ENCODE data around the gene TNIK. TPM values are rescaled to one million over a fixed set of nuclear protein-coding genes. Genes with fewer than 3 reads are reported as not detected.

Gene TNIK
- total RNA-seq, 3 donors from 2014 or later: 12.9 to 15.4 (median 13.5) TPM

GRCh38 chr3:171342200-171342599 lies 118.0 kb downstream of the TNIK start:
- H3K27me3 Mint-ChIP-seq (ENCODE audit: low read depth): no peaks in the 10 kb centered on the region
- DNase-seq: no peak
- H3K4me3 Mint-ChIP-seq: no peak overlapping the region
- H3K9me3 Mint-ChIP-seq: peaks cover 4% of the 10 kb centered on the region
- peaks cover 30% of the 10 kb centered on the region for H3K36me3 Mint-ChIP-seq (ENCODE audit: insufficient read depth)
- peaks cover 25% of the 10 kb centered on the region for H3K4me1 Mint-ChIP-seq (ENCODE audit: low read depth)
- ATAC-seq: no peak

GRCh38 chr3:171340434-171340833 lies 119.8 kb downstream of the TNIK start:
- Mint-ChIP-seq H3K36me3 (ENCODE audit: insufficient read depth) (peaks cover 25% of the 10 kb centered on the region), H3K4me3 (no peak overlapping the region), H3K27me3 (ENCODE audit: low read depth) (no peaks in the 10 kb centered on the region), H3K9me3 (peaks cover 4% of the 10 kb centered on the region), H3K4me1 (ENCODE audit: low read depth) (peaks cover 24% of the 10 kb centered on the region)
- DNase-seq (no peak), ATAC-seq (no peak)

- H3K27me3 Mint-ChIP-seq (ENCODE audit: low read depth): no peaks in the 10 kb centered on the region
- H3K4me3 Mint-ChIP-seq: no peak overlapping the region
- peaks cover 21% of the 10 kb centered on the region for H3K36me3 Mint-ChIP-seq (ENCODE audit: insufficient read depth)
- DNase-seq (no peak), ATAC-seq (no peak)
- H3K4me1 Mint-ChIP-seq (ENCODE audit: low read depth): peaks cover 31% of the 10 kb centered on the region
- peaks cover 4% of the 10 kb centered on the region for H3K9me3 Mint-ChIP-seq
These were observed 120.6 kb downstream of the TNIK start for GRCh38 chr3:171339598-171339997.

GRCh38 chr3:171336406-171336805 lies 123.8 kb downstream of the TNIK start:
- DNase-seq (no peak), ATAC-seq (no peak)
- Mint-ChIP-seq H3K9me3 (no peaks in the 10 kb centered on the region), H3K4me1 (ENCODE audit: low read depth) (peaks cover 31% of the 10 kb centered on the region), H3K36me3 (ENCODE audit: insufficient read depth) (peaks cover 11% of the 10 kb centered on the region), H3K27me3 (ENCODE audit: low read depth) (no peaks in the 10 kb centered on the region), H3K4me3 (no peak overlapping the region)

GRCh38 chr3:171335559-171335958 lies 124.6 kb downstream of the TNIK start:
- no peak overlapping the region for H3K4me3 Mint-ChIP-seq
- peaks cover 11% of the 10 kb centered on the region for H3K36me3 Mint-ChIP-seq (ENCODE audit: insufficient read depth)
- H3K9me3 Mint-ChIP-seq: no peaks in the 10 kb centered on the region
- DNase-seq (no peak), ATAC-seq (no peak)
- no peaks in the 10 kb centered on the region for H3K27me3 Mint-ChIP-seq (ENCODE audit: low read depth)
- H3K4me1 Mint-ChIP-seq (ENCODE audit: low read depth): peaks cover 39% of the 10 kb centered on the region

- H3K4me1 Mint-ChIP-seq (ENCODE audit: low read depth): peaks cover 48% of the 10 kb centered on the region
These were observed 125.8 kb downstream of the TNIK start for GRCh38 chr3:171334465-171334811.

GRCh38 chr3:171333784-171334464 lies 126.3 kb downstream of the TNIK start:
- Mint-ChIP-seq H3K4me1 (ENCODE audit: low read depth) (peaks cover 52% of the 10 kb centered on the region), H3K4me3 (no peak overlapping the region)
- no peak for ATAC-seq

More at GRCh38 chr3:171334465-171334811, 125.8 kb downstream of the TNIK start:
- Mint-ChIP-seq H3K9me3 (no peaks in the 10 kb centered on the region), H3K4me3 (no peak overlapping the region), H3K36me3 (ENCODE audit: insufficient read depth) (peaks cover 11% of the 10 kb centered on the region), H3K27me3 (ENCODE audit: low read depth) (no peaks in the 10 kb centered on the region)
- no peak for ATAC-seq
- DNase-seq: no peak

GRCh38 chr3:171330938-171331337 lies 129.3 kb downstream of the TNIK start:
- H3K27me3 Mint-ChIP-seq (ENCODE audit: low read depth): no peaks in the 10 kb centered on the region
- H3K4me1 Mint-ChIP-seq (ENCODE audit: low read depth): peaks cover 59% of the 10 kb centered on the region
- DNase-seq (no peak), ATAC-seq (no peak)
- no peak overlapping the region for H3K4me3 Mint-ChIP-seq
- H3K9me3 Mint-ChIP-seq: no peaks in the 10 kb centered on the region
- H3K36me3 Mint-ChIP-seq (ENCODE audit: insufficient read depth): peaks cover 3% of the 10 kb centered on the region

More at GRCh38 chr3:171333784-171334464, 126.3 kb downstream of the TNIK start:
- Mint-ChIP-seq H3K9me3 (no peaks in the 10 kb centered on the region), H3K36me3 (ENCODE audit: insufficient read depth) (peaks cover 11% of the 10 kb centered on the region), H3K27me3 (ENCODE audit: low read depth) (no peaks in the 10 kb centered on the region)
- DNase-seq: no peak

- peaks cover 3% of the 10 kb centered on the region for H3K36me3 Mint-ChIP-seq (ENCODE audit: insufficient read depth)
- H3K27me3 Mint-ChIP-seq (ENCODE audit: low read depth): no peaks in the 10 kb centered on the region
These were observed 130.5 kb downstream of the TNIK start for GRCh38 chr3:171329746-171330145.

GRCh38 chr3:171328419-171329082 lies 131.7 kb downstream of the TNIK start:
- DNase-seq (peak; percentile 12), ATAC-seq (peak; percentile 43 to 54)
- H3K36me3 Mint-ChIP-seq (ENCODE audit: insufficient read depth): peaks cover 4% of the 10 kb centered on the region
- peaks cover 52% of the 10 kb centered on the region for H3K4me1 Mint-ChIP-seq (ENCODE audit: low read depth)
- H3K4me3 Mint-ChIP-seq: no peak overlapping the region
- no peaks in the 10 kb centered on the region for H3K27me3 Mint-ChIP-seq (ENCODE audit: low read depth)
- H3K9me3 Mint-ChIP-seq: no peaks in the 10 kb centered on the region

More at GRCh38 chr3:171329746-171330145, 130.5 kb downstream of the TNIK start:
- H3K4me3 Mint-ChIP-seq: no peak overlapping the region
- H3K9me3 Mint-ChIP-seq: no peaks in the 10 kb centered on the region
- no peak for DNase-seq
- H3K4me1 Mint-ChIP-seq (ENCODE audit: low read depth): peaks cover 52% of the 10 kb centered on the region
- no peak for ATAC-seq

- peaks cover 58% of the 10 kb centered on the region for H3K4me1 Mint-ChIP-seq (ENCODE audit: low read depth)
- H3K36me3 Mint-ChIP-seq (ENCODE audit: insufficient read depth): peaks cover 4% of the 10 kb centered on the region
- no peaks in the 10 kb centered on the region for H3K9me3 Mint-ChIP-seq
- no peaks in the 10 kb centered on the region for H3K27me3 Mint-ChIP-seq (ENCODE audit: low read depth)
- no peak overlapping the region for H3K4me3 Mint-ChIP-seq
- ATAC-seq (no peak), DNase-seq (no peak)
These were observed 132.6 kb downstream of the TNIK start for GRCh38 chr3:171327441-171328174.

- Mint-ChIP-seq H3K4me3 (no peak overlapping the region), H3K4me1 (ENCODE audit: low read depth) (peaks cover 57% of the 10 kb centered on the region), H3K9me3 (no peaks in the 10 kb centered on the region), H3K27me3 (ENCODE audit: low read depth) (no peaks in the 10 kb centered on the region), H3K36me3 (ENCODE audit: insufficient read depth) (peaks cover 4% of the 10 kb centered on the region)
- no peak for DNase-seq
- no peak for ATAC-seq
These were observed 133.3 kb downstream of the TNIK start for GRCh38 chr3:171326717-171327440.

- Mint-ChIP-seq H3K9me3 (no peaks in the 10 kb centered on the region), H3K27me3 (ENCODE audit: low read depth) (no peaks in the 10 kb centered on the region), H3K4me1 (ENCODE audit: low read depth) (peaks cover 44% of the 10 kb centered on the region), H3K36me3 (ENCODE audit: insufficient read depth) (peaks cover 4% of the 10 kb centered on the region), H3K4me3 (no peak overlapping the region)
- ATAC-seq (no peak), DNase-seq (no peak)
These were observed 136.2 kb downstream of the TNIK start for GRCh38 chr3:171323938-171324536.
